NCI-H1092 treated with DMSO at 0.1 percent for 48 hours (cell line): ENCODE results near the gene RUVBL2.

Source experiments
- DNase-seq: peaks from one replicate; lab custom pipeline; 2025; lab: John Stamatoyannopoulos, UW

RUVBL2 gene

DNA sequence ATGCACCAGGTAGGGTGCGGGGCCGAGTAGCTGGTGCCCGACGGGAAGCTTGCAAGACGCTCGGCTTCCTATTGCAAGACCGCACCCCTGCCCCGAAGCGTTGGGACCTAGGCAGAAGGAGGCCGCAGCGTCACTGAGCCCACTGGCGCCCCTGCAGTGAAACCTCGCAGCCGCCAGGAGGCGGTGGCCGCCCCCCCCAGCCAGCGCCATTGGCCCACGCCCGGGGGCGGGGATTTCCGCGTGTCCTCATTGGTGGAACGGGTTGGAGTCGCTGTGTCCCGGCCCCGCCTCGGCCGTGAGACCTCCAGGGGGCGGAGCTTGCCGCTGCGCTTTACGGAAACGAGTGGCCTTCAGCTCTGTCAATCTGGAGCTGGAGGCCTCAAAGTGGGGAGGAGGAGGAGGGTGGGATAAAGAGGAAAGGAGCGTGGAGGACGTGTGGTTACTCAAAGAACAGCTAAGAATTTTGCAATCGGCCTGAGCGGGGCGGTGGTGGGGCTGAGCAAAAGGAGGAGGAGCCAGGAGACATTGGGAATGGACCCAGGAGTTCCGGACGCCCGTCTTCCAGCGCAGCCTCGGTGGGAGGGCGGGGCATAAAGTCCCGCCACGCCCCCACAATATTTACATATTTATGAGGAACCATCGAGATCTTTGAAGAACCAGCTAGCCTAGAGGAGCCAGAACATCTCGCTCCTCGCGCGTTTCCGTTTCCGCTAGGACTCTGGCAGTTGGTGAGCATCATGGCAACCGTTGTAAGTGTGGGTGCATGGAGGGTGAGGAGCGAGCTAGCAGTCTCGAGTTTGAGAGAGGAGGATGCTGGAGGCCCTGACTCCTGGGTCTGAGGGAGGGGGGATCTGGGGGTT lies at the start of gene RUVBL2, which contains the start of gene GYS1:
Gene RUVBL2 (plus strand): TSS at position 713 of the 860 bp plus-strand sequence. CDS start 25 bp downstream, at position 738.
Gene GYS1 (minus strand): TSS at position 135 of the 860 bp plus-strand sequence. CDS start 197 bp downstream, outside the sequence.
- DNase-seq = peak; percentile 97

DNA sequence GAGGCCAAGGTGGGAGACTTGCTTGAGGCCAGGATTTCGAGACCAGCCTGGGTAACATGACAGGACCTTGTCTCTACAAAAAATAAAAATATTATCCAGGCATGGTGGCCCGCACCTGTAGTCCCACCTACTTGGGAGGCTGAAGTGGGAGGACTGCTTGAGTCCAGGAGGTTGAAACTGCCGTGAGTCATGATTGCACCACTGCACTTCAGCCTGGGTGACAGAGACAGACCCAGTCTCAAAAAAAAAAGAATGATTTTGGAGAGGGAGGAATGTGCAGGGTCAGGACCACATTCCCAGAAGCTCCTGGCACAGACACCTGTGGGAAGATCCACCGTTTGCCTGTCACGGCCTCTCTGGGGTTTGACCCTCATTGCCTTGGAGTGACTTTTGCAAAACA lies 48.3 kb upstream of the RUVBL2 start:
- DNase-seq = no peak

DNA sequence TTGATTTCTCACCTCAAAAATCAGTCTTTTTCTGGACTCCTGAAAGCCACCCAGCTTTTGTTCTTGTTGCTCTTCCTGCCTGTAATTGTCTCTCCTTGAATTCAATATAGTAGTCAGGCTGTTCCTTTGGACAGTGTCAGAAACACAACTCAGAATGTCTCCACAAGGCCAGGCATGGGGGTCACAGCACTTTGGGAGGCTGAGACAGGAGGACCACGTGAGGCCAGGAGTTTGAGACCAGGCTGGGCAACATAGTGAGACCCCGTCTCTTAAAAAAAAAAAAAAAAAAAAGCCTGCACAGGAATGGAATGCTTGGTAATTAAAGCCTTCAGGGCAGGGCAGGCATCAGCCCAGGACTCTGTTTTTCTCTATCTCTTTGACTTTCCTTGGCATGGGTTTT lies 47.9 kb upstream of the RUVBL2 start:
- no peak for DNase-seq

DNA sequence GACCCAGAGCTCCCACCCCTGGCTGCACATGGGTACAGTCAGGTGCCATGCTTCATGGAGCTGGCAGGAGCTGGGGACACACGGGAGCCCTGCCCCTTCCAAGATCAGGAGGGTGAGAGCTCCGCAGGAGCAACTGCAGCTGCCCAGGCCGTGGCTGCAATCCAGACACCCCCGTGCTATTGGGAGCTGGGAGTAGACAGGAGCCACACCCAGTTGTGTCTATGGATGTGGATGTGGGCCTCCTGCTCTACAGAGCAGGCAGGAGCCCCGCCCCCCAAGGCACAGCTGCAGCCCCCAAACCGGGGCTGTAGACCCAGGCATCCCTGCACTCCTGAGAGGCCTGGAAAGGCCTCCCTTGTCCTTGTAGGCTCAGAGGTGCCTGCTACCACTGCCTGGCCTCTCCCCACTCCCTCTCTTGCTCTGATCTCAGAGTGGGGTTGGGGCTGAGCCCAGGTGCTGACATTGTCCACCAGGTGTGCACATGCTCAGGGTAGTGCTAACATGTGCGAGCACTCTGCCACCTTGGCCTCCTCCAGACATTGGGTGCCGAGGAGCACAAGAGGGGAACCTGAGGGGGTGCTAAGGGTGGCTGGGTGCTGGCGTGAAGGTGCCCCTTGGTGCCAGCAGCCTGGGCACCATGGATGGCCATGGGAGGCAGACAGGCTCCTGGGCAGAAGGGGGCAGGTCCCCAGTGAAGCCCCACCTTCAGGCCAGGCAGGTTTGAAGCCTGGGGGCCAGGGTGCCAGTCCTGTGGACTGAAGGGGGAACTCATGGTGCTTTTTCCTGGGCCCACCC lies 47.0 kb upstream of the RUVBL2 start:
- no peak for DNase-seq

DNA sequence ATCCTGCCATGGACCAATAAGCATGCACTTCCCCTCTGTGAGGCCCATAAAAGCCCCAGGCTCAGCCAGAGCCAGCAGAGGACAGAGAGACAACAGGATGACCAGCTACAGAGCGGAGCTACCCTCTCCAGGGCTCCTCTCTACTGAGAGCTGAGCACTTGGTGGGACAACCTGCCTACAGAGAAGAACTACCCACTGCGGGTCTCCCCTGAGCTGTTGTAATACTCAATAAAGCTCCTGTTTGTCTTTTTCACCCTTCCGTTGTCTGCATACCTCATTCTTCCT lies 46.5 kb upstream of the RUVBL2 start:
- no peak for DNase-seq

DNA sequence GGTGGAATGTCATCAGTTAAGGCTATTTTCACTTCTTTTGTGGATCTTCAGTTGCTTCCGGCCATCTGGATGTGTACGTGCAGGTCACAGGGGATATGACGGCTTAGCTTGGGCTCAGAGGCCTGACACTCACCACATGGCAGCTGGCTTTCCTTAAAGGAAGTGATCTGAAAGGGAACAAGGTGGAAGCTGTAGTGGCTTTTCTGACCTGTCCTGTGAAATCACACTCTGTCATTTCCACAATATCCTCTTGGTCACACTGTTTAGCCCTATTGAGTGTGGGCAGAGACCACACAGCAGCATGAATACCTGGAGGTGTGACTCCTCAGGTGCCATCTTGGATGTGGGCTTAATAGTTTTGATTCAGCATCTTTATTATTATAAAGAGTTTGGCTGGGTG lies 43.5 kb upstream of the RUVBL2 start:
- DNase-seq = no peak

DNA sequence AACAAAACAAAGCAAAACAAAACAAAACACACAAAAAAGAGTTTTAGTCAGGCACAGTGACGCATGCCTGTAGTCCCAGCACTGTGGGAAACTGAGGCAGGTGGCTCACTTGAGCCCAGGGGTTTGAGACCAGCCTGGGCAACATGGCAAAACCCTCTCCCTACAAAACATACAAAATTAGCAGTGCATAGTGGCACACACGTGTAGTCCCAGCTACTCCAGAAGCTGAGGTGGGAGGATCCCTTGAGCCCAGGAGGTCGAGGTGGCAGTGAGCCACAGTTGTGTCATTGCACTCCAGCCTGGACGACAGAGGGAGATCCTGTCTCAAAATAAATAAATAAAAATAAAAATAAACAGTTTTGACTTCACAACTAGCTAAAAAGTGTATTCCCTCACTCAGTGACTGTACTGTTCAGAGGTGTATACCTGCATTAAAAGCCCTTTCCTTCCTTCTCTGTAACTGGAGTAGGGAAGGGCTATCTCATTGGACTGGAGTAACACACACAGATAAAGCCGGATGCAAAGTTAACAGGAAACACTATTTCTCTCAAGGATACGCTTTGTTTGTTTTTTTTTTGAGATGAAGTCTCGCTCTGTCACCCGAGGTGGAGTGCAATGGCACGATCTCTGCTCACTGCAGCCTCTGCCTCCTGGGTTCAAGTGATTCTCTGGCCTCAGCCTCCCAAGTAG lies 42.7 kb upstream of the RUVBL2 start:
- no peak for DNase-seq

DNA sequence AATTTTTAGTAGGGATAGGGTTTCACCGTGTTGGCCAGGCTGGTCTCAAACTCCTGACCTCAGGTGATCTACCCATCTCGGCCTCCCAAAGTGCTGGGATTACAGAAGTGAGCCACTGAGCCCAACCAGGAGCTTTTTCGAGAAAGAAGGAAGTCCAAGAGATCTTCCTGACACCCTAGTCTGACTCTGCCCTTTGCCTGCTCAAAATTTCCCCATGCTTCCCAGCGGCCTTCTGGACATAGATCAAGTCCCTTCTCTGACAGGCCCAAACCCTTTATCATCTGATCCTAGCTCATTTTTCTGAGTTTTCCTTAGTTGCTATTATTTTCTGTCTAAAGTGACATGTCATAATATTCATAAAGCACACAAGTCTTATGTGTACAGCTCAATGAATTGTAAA lies 40.5 kb upstream of the RUVBL2 start:
- no peak for DNase-seq

DNA sequence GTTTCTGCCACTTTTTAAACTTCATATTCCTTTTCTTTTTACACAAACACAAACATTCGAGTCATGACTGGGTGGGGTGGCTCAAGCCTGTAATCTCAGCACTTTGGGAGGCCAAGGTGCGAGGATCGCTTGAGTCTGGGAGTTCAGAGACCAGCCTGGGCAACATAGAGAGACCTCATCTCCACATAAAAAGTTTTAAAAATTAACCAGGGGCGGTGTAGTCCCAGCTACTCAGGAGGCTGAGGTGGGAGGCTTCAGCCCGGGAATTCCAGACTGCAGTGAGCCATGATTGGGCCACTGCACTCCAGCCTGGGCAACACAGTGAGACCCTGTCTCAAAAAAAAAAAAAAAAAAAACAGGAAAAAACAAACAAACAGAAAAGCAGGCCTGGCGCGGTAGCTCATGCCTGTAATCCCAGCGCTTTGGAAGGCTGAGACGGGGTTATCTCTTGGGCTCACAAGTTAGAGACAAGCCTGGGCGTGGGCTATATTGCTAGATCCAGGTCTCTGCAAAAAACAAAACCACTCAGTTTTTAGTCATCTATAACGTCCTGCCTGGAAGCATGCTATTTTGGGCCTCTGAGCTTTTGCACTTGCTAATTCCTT lies 39.6 kb upstream of the RUVBL2 start:
- DNase-seq = no peak

DNA sequence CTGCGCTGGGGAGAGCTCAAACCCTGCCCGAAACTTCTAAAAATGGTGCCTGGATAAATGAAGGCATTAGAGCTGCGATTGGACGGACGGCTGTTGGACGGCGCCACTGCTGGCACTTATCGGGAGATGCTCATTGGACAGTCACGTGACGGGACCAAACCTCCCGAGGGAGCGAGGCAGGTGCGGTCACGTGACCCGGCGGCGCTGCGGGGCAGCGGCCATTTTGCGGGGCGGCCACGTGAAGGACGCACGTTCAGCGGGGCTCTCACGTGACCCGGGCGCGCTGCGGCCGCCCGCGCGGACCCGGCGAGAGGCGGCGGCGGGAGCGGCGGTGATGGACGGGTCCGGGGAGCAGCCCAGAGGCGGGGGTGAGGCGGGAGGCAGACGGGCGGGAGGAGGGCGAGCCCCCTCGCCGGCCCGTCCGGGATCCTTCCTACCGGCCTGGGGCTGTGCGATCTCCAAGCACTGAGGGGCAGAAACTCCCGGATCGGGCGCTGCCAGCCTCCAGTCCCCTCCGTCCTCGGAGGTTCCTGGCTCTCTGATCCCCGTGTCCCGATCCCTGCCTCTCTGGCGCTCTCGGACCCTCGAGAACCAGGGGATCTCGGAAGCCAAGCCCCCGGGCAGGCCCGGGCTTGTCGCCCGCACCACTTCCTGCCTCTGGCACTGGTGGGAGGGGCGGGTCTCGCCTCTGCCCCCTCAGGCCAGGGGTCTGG lies 38.9 kb upstream of the RUVBL2 start, which contains the start of gene BAX:
Gene BAX (plus strand): TSS at position 281 of the 713 bp plus-strand sequence. CDS start 54 bp downstream, at position 335.
- DNase-seq = peak; percentile 90

DNA sequence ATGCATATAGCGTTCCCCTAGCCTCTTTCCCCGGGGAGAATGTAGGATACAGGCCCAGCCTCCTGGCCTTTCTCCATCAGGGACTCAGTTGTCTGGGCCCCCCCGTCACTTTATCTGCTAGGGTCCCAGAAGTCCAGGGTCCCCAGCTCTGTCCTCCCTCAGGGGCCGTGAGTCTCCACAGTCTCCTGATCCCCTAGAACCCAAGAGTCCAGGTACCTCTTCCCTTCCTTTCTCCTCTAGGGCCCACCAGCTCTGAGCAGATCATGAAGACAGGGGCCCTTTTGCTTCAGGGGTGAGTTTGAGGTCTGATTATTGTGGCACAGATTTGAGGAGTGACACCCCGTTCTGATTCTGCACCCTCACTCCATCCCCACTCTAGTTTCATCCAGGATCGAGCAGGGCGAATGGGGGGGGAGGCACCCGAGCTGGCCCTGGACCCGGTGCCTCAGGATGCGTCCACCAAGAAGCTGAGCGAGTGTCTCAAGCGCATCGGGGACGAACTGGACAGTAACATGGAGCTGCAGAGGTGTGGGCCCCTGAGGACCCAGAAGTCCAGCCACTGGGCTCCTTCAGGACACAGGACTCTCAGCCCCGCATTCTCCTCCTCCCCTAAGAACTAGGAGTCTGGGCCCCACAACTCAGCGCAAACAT lies 38.3 kb upstream of the RUVBL2 start:
- no peak for DNase-seq

DNA sequence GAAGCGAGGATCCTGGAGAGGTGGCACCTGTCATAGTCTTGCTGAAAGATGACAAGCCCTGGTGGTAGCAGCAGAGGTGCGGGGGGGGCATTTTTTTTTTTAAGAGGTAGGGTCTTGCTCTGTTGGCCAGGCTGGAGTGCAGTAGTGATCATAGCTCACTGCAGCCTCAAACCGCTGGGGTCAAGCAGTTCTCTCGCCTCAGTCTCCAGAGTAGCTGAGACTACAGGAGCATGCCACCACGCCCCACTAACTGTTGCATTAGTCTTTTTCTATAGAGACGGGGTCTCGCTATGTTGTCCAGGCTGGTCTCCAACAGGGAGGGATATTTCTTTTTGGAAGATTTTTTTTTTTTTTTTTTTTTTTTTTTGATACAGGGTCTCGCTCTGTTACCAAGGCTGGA lies 35.7 kb upstream of the RUVBL2 start:
- no peak for DNase-seq

DNA sequence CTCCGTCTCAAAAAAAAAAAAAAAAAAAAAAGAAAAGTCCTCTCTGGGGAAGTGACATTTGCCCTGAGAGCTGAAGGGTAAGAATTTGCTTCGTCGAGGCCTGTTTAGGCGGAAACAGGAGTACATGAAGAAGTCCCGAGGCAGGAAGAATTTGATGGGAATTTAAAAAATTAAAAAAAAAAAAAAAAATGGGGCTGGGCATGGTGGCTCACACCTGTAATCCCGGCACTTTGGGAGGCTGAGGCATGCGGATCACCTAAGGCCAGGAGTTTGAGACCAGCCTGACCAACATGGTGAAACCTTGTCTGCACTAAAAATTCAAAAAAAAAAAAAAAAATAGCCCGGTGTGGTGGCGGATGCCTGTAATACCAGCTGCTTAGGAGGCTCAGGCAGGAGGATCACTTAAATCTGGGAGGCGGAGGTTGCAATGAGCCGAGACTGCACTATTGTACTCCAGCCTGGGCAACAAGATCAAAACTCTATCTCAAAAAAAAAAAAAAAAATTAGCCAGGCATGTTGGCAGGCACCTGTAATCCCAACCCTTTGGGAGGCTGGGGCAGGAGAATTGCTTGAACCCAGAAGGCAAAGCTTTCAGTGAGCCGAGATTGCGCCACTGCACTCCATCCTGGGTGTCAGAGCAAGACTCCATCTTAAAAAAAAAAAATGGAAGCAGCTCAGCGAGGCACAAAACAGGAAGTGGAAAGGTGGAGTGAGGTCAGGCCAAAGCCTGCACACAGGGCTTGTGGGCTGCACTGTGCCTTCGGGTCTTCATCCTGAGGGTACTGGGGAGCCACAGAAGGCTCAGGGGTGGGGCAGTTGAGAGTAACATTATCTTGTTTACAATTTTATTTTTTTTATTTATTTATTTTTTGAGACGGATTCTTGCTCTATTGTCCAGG lies 34.1 kb upstream of the RUVBL2 start:
- DNase-seq = no peak

DNA sequence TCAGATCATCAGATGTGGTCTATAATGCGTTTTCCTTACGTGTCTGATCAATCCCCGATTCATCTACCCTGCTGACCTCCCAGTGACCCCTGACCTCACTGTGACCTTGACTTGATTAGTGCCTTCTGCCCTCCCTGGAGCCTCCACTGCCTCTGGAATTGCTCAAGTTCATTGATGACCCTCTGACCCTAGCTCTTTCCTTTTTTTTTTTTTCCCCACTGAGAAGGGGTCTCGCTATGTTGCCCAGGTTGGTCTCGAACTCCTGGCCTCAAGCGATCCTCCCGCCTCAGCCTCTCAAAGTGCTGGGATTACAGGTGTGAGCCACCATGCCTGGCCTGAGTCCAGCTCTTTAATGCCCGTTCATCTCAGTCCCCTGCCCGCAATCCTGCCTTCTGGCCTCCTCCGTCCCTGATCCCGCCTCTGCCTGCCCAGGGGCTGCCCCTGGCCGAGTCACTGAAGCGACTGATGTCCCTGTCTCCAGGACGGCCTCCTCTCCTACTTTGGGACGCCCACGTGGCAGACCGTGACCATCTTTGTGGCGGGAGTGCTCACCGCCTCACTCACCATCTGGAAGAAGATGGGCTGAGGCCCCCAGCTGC lies 32.5 kb upstream of the RUVBL2 start:
- no peak for DNase-seq

DNA sequence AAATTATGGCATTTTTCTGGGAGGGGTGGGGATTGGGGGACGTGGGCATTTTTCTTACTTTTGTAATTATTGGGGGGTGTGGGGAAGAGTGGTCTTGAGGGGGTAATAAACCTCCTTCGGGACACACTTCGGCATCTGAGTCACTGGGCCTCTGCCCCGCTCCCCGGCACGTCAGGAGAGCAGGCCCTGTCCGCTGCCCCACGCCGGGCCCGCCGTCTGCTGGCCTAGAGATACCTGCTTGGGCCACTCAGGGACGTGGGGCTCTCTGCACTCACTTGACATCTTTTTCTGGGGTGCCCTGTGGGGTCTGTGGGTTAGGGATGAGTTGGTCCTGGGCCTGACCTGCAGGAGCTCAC lies 32.0 kb upstream of the RUVBL2 start:
- DNase-seq = no peak

DNA sequence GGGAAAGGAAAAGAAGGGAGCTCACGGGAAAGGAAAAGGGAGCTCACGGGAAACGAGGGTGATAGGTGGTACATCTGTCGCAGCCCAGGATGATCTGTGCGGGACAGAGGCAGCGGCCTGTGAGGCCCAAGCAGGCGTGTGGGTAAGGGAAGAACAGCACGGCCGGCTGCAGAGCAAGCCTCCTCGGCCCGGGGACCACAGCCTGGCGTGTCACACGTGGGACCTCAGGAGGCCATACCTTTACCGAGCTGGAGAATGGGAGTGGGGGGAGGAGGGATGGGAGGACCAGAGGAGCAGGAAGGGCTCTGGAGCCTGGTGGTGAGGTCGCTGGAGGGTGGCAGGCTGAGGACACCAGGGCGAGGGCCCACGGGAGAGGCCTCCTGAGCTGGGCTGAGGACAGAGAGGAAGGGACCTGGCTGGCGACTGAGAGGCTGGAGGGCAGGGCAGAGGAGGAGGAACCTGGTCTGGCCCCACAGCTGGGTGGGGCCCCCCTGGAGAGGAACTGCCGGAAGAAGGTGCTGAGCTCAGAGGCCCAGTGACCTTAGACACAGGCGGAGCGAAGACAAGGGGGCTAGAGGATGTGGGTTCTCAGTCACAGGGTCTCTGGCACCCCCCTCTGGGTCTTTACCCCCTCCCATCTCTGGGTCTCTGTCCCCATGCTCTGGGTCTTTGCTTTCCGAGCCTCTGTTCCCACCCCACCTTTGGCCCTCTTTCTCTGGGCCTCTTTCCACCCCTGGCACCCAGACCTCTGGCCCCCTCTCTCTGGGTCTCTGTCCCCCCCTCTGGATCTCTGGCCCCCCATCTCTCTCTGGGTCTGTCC lies 31.4 kb upstream of the RUVBL2 start:
- DNase-seq = no peak

DNA sequence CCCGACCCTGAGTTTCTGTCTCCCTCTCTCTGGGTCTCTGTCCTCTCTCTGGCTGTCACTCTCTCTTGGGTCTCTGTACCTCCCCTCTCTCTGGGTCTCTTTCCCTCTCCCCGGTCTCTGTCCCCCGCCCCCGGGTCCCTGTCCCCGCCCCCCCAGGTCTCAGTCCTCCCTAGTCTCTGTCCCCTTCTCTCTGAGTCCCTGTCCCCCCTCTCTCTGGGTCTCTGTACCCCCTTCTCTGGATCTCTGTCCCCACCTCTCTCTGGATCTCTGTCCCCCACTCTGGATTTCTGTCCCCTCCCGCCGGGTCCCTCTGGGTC lies 30.9 kb upstream of the RUVBL2 start:
- DNase-seq = no peak

DNA sequence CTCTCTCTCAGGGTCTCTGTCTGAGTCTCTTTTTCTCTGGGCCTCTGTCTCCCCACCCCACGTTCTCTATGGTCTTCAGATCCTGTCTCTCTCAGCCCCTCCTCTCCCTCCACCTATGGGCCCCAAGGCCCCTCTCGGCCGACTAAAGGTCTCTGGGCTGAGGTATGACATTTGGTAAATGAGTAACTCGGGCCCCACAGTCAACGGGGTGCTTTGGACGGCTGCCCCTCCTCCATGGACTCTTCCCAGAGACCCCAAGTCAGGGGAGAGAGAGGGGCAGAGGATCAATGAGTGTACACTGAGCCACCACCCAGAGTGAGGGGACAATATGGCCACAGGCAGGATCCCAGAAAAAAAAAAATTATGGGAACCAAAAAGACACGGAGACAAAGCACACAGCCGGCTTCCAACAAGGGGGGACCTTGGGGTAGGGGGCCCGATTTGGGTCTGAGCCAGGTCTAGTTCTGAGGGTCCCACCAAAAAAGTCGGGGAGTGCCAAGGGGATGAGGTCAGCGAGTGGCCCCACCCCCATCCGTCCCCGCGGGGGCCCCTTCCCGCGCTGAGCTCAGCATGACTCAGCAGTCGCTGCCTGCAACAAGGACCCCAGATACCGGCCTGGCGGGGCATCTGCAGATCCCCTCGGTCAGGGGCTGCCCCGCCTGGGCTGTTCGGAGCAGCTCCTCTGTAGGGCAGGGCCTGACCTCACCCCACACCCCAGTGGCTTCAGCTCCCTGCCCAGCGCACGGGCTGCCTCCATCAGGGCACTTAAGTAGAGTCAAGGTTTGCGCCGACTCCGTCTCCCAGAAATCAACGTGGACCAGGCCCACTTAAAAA lies 30.1 kb upstream of the RUVBL2 start:
- no peak for DNase-seq
